Endodermal cell (in vitro differentiated cells): ENCODE measurements around the gene INAFM2. TPM values are rescaled to one million over a fixed set of nuclear protein-coding genes. Genes with fewer than 3 reads are reported as not detected.

ENCODE experiments used
- DNase-seq: peaks from one replicate; pipeline ENCODE4 v3.0.0-alpha.2; 2017
- H3K27ac ChIP-seq: 2 replicates; pipeline ENCODE4 v1.5.1; 2013; ENCODE audit warnings: mild to moderate bottlenecking, low read depth, low read length, moderate library complexity
- H3K27me3 ChIP-seq: 2 replicates; pipeline ENCODE4 v1.6.1; 2013; ENCODE audit warnings: mild to moderate bottlenecking, low read length, moderate library complexity; ENCODE audit not compliant: insufficient read depth, control insufficient read depth, poor library complexity, severe bottlenecking
- H3K36me3 ChIP-seq: 2 replicates; pipeline ENCODE4 v1.7.0; 2013; ENCODE audit warnings: mild to moderate bottlenecking, low read length, moderate library complexity; ENCODE audit not compliant: control insufficient read depth, insufficient read depth
- H3K4me1 ChIP-seq: one replicate; pipeline ENCODE4 v1.7.0; 2013; ENCODE audit warnings: low read length; ENCODE audit not compliant: control insufficient read depth, insufficient read depth
- H3K4me3 ChIP-seq: 2 replicates; pipeline ENCODE4 v1.5.1; 2013; ENCODE audit warnings: mild to moderate bottlenecking, low read length, moderate library complexity
- H3K9ac ChIP-seq: 2 replicates; pipeline ENCODE4 v1.6.1; 2013; ENCODE audit warnings: mild to moderate bottlenecking, low read length, moderate library complexity; ENCODE audit not compliant: poor library complexity, severe bottlenecking; ENCODE audit errors: extremely low read depth
- H3K9me3 ChIP-seq: 2 replicates; pipeline ENCODE4 v1.6.1; 2013; ENCODE audit warnings: mild to moderate bottlenecking, low read length, moderate library complexity; ENCODE audit not compliant: control insufficient read depth
- H3K27ac Mint-ChIP-seq: 2 replicates; pipeline ENCODE4 v1.8.0; 2020; ENCODE audit warnings: mixed read lengths
- H3K27me3 Mint-ChIP-seq: 2 replicates; pipeline ENCODE4 v1.8.0; 2021; ENCODE audit warnings: mild to moderate bottlenecking, mixed read lengths; ENCODE audit not compliant: insufficient read depth
- H3K36me3 Mint-ChIP-seq: 2 replicates; pipeline ENCODE4 v1.8.0; 2020; ENCODE audit warnings: low read depth, mixed read lengths
- H3K4me1 Mint-ChIP-seq: 2 replicates; pipeline ENCODE4 v1.8.0; 2020; ENCODE audit warnings: mixed read lengths
- H3K4me3 Mint-ChIP-seq: 2 replicates; pipeline ENCODE4 v1.8.0; 2020; ENCODE audit warnings: mild to moderate bottlenecking, moderate library complexity, mixed read lengths
- H3K9me3 Mint-ChIP-seq: 2 replicates; pipeline ENCODE4 v1.8.0; 2020; ENCODE audit warnings: mild to moderate bottlenecking, mixed read lengths
- CTCF ChIP-seq: fragments of 200-600 bp; sonication (generic); conservative IDR thresholded peaks from 2 replicates; pipeline ENCODE4 v1.5.0; 2021; ENCODE audit warnings: antibody characterized with exemption, mild to moderate bottlenecking
- WGBS, 2 experiments: methylation state at CpG; one replicate each; pipeline versions ENCODE4 v1.1.5 to v1.1.7; 2013; ENCODE audit warnings: missing lambda C conversion rate in 2 of 2, mixed read lengths in 1 of 2; ENCODE audit not compliant: insufficient coverage in 1 of 2, insufficient read length in 1 of 2; 5-methylcytosine and 5-hydroxymethylcytosine counted together
- total RNA-seq, 2 donors: library from RNA; stranded (reverse); fragmentation: NEBNext Ultra II Directional in 1 of 2; extraction: Animal tissue kit (Norgen Biotek cat#: 25700) in 1 of 2; gene quantifications; 2 replicates in 1 of 2; 3 replicates in 1 of 2; pipeline ENCODE4 v1.2.1, GENCODE V29; 2021

The INAFM2 gene
- total RNA-seq, 2 donors from 2014 or later = 4.6 to 8.6 TPM

- no peak overlapping the region for H3K4me3 Mint-ChIP-seq
- peak; percentile 37 for DNase-seq
- Histone ChIP-seq H3K36me3 (no peaks in the 10 kb centered on the region), H3K4me1 (no peaks in the 10 kb centered on the region), H3K4me3 (no peak overlapping the region), H3K9me3 (no peaks in the 10 kb centered on the region), H3K27me3 (peaks cover 60% of the 10 kb centered on the region), H3K27ac (no peak overlapping the region), H3K9ac (no peak overlapping the region)
- H3K9me3 Mint-ChIP-seq = no peaks in the 10 kb centered on the region
- TF ChIP-seq CTCF = no peak
- no peak overlapping the region for H3K27ac Mint-ChIP-seq
- H3K4me1 Mint-ChIP-seq = no peaks in the 10 kb centered on the region
- H3K36me3 Mint-ChIP-seq = no peaks in the 10 kb centered on the region
- 88 to 90% methylated on average over 9 to 11 of the region's 11 CpGs for WGBS, 2 experiments
- H3K27me3 Mint-ChIP-seq = peaks cover 68% of the 10 kb centered on the region
Measured at GRCh38 chr15:40365624-40366456, 42.3 kb downstream of the INAFM2 start.

GRCh38 chr15:40366457-40367370 is 43.2 kb downstream of the INAFM2 start:
- no peak overlapping the region for H3K4me3 ChIP-seq
- no peak for TF ChIP-seq CTCF
- no peak overlapping the region for H3K4me3 Mint-ChIP-seq
- H3K9ac ChIP-seq = no peak overlapping the region
- DNase-seq = peak; percentile 38
- no peaks in the 10 kb centered on the region for H3K9me3 Mint-ChIP-seq
- no peaks in the 10 kb centered on the region for H3K4me1 Mint-ChIP-seq
- H3K27ac Mint-ChIP-seq = no peak overlapping the region
- no peaks in the 10 kb centered on the region for H3K9me3 ChIP-seq
- no peaks in the 10 kb centered on the region for H3K36me3 Mint-ChIP-seq
- no peaks in the 10 kb centered on the region for H3K36me3 ChIP-seq
- H3K27me3 Mint-ChIP-seq = peaks cover 63% of the 10 kb centered on the region
- H3K27me3 ChIP-seq = peaks cover 51% of the 10 kb centered on the region
- 94 to 96% methylated on average over 10 to 14 of the region's 14 CpGs for WGBS, 2 experiments
- H3K27ac ChIP-seq = no peak overlapping the region
- no peaks in the 10 kb centered on the region for H3K4me1 ChIP-seq

- Histone ChIP-seq H3K27me3 (peaks cover 45% of the 10 kb centered on the region), H3K9ac (no peak overlapping the region), H3K9me3 (no peaks in the 10 kb centered on the region), H3K4me1 (no peaks in the 10 kb centered on the region), H3K27ac (no peak overlapping the region), H3K36me3 (no peaks in the 10 kb centered on the region), H3K4me3 (no peak overlapping the region)
- peaks cover 57% of the 10 kb centered on the region for H3K27me3 Mint-ChIP-seq
- no peaks in the 10 kb centered on the region for H3K9me3 Mint-ChIP-seq
- whole genome bisulfite sequencing, 2 experiments = 94 to 97% methylated on average over 4 to 5 of the region's 5 CpGs
- H3K36me3 Mint-ChIP-seq = no peaks in the 10 kb centered on the region
- no peak for DNase-seq
- no peaks in the 10 kb centered on the region for H3K4me1 Mint-ChIP-seq
- H3K4me3 Mint-ChIP-seq = no peak overlapping the region
- H3K27ac Mint-ChIP-seq = no peak overlapping the region
- no peak for TF ChIP-seq CTCF
Measured at GRCh38 chr15:40367371-40367685, 43.8 kb downstream of the INAFM2 start.
